Medulla oblongata (tissue), 1 donor: Measurements from ENCODE around the gene RBM3.

Source experiments
- DNase-seq: peaks from one replicate; pipeline ENCODE4 v3.0.0-alpha.2; 2015; ENCODE audit errors: extremely low spot score

RBM3 gene

GRCh38 chrX:48578661-48579128, 4.4 kb downstream of the RBM3 start:
- DNase-seq = no peak

GRCh38 chrX:48579259-48579658, 5.0 kb downstream of the RBM3 start:
- no peak for DNase-seq

GRCh38 chrX:48580662-48581061, 6.4 kb downstream of the RBM3 start:
- DNase-seq = no peak

GRCh38 chrX:48584698-48585097, 10.4 kb downstream of the RBM3 start:
- no peak for DNase-seq

GRCh38 chrX:48589482-48590162, 15.3 kb downstream of the RBM3 start:
- DNase-seq = no peak

- DNase-seq = no peak
Observed at GRCh38 chrX:48590203-48591103, 16.2 kb downstream of the RBM3 start.

- no peak for DNase-seq
Observed at GRCh38 chrX:48591255-48591791, 17.0 kb downstream of the RBM3 start.

DNA sequence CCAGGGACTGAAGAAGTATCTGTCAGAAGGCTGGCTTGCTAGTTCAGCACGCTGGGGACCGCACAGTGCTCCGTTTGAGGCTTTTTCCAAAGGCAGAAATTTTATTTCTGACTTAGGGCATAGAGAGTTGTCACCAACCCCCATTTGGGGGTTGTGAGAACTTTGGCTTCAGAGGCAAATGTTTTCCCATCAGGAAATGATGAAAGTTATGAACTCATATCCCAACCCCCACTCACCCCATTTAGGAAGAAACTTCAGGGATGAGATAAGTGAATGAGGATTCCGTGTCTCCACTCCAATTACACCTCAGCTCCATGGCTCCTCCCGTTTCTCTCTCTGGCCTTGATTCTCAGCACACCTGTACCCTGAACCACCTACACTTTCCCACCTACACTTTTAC, 18.7 kb downstream of the RBM3 start:
- no peak for DNase-seq

GRCh38 chrX:48595929-48596328, 21.6 kb downstream of the RBM3 start:
- DNase-seq = no peak

GRCh38 chrX:48597353-48598264, 23.3 kb downstream of the RBM3 start, which contains the start of gene WDR13:
WDR13 (plus strand) TSS chrX:48597492; CDS start chrX:48597997, 505 bp downstream.
- peak; percentile 87 for DNase-seq

DNA sequence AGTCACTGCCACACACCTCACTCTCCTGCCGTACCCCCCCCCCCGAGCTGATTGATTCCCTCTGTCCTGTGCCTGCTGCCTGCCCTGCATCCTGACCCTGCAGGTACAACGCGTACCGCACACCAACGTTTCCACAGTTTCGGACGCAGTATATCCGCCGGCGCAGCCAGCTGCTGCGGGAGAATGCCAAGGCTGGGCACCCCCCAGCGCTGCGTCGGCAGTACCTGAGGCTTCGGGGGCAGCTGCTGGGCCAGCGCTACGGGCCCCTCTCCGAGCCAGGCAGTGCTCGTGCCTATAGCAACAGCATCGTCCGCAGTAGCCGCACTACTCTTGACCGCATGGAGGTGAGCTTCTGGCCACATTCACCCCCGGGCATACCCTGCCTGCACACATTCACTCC, 24.3 kb downstream of the RBM3 start:
- DNase-seq = no peak

GRCh38 chrX:48599341-48599740, 25.1 kb downstream of the RBM3 start:
- DNase-seq = no peak

- no peak for DNase-seq
Observed at GRCh38 chrX:48600226-48600625, 25.9 kb downstream of the RBM3 start.

DNA sequence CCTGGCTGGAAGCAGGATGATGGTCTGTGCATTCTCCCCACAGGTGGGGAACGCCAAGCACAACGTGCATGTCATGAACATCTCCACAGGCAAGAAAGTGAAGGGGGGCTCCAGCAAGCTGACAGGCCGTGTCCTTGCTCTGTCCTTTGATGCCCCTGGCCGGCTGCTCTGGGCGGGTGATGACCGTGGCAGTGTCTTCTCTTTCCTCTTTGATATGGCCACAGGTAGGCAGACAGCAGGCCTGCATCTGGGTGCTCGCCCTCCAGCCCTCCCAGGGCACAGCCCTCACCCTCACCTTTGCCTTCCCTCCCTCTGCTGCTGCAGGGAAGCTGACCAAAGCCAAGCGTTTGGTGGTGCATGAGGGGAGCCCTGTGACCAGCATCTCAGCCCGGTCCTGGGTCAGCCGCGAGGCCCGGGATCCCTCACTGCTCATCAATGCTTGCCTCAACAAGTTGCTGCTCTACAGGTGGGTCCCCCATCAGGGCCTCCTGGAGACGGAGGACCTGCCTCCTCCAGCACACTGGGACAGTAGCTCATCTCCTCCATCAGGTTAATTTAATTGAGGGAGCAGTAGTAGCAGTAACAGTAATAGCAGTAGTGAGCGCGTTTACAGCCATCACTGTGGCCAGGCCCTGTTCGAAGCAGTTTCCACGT, 27.6 kb downstream of the RBM3 start:
- DNase-seq = no peak

GRCh38 chrX:48604701-48605100, 30.4 kb downstream of the RBM3 start:
- DNase-seq = no peak

DNA sequence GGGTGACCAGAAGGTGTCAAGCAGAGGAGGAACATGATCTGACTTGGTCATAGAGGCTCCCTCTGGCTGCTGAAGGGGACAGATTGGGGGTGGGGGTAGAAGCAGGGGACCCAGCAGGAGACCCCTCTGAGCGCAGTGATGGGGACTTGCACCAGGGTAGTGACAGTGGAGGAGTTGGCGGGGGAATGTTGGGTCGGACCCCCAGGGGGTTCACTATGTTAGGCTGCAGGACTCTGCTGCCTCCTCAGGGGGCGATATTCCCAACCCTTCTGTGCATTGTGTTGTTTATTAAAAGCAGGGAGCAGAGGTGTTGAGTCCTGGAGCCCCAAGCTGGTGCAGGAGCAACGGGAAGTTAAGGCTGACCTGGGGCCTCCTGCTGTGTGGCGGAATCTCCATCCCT, 31.8 kb downstream of the RBM3 start:
- no peak for DNase-seq

DNA sequence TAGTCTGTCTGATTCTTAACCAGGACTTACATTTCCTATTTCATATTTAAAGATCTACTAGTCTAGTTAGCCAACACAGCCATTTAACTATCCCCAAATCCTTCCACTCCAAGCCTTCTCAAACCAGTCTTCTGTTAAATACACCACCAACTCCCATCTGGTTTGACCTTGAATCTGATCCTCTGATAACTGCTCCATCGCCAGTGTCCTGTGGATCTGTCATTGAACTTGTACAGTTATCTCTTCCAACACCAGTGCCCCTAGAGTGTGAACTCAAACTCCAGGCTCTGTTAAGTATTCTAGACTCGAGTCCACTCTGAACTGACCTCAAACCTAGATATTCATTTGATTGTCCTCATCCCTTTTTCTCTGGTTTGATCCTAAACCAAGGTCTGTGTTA, 37.4 kb downstream of the RBM3 start:
- no peak for DNase-seq

DNA sequence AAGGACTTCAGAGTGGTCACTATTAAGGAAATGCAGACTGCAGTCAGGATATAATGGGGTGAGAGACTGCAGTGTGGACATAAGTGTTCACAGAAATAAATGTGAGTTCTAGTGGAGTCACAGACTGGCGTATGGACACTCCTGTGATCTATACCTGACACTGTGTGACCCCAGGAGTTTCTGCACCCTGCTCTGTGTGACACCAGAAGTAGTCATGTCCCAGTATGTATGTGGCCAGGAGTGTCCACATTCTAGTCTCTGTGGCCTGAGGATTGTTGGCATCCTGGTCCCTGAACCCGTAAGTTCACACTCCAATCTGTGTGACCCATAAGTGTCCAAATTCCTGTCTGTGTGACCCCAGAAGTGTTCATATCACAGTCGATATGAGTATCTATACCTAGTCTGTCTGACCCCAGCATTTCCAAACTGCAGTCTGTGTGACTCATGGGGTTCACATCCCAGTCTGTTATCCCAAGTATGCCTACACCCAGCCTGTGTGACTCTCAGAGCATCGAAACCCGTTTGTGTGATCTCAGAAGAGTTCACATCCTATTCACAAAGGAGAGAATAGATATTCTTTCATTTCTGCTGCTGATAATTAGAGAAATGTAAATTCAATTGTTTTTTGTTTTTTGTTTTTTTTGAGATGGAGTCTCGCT, 39.3 kb downstream of the RBM3 start:
- no peak for DNase-seq

DNA sequence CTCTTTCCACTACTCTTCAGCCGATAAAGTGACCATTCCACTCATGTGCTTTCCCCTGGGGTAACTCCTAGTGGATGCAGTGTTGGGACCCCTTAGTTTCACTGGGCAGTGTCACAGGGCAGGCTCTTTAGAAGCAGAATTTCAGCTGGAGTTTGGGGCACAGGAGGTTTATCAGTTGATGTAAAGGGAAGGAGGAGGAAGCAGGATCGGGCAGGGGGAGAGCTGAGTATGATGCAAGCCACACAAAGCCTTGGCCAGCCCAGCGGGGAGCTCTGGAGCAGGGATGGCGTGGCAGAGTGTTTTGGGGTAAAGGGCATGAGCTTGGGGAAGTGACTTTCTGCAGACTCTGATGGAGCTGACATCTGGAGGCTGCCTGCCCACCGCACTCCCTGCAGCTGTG, 42.3 kb downstream of the RBM3 start:
- DNase-seq = no peak

GRCh38 chrX:48617542-48618340, 43.5 kb downstream of the RBM3 start:
- no peak for DNase-seq
